ENCODE measurements around the gene ZRANB3. TPM values are rescaled to one million over a fixed set of nuclear protein-coding genes. Genes with fewer than 3 reads are reported as not detected.
"Not testable (repeated sequence)": the region's sequence is repeated elsewhere in the genome, so short reads cannot be mapped to it uniquely, and the experiment has no call there.

ZRANB3 gene
- total and polyA plus RNA-seq, 2 experiments from 2014 or later: 3.6 to 10.4 TPM

DNA sequence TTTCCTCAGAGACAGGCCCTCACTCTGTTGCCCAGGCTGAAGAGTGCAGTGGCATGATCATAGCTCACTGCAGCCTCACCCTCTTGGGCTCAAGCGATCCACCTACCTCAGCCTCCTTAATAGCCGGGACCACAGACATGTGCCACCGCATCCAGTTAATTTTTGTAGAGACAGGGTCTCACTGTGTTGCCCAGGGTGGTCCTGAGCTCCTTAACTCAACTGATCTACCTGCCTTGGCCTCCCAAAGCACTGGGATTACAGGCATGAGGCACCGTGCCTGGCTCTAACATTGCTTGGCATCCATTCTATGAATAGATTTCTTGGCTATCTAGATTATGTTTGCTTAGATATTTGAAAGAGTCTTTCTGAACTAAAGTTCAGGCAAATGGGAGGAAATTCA, 21.9 kb upstream of the ZRANB3 start:
- peaks cover 81% of the 10 kb centered on the region for H3K79me2 ChIP-seq
- H3K4me2 ChIP-seq: no peak overlapping the region
- no peak overlapping the region for H3K4me3 ChIP-seq
- H3K36me3 ChIP-seq (replicated peaks; ENCODE audit: insufficient read depth, low read depth): peaks cover 4% of the 10 kb centered on the region
- H3K9me2 ChIP-seq (replicated peaks; ENCODE audit: insufficient read depth): no peaks in the 10 kb centered on the region
- no peak for DNase-seq (ENCODE audit: low spot score)
- H3K4me1 ChIP-seq (ENCODE audit: insufficient read depth): no peaks in the 10 kb centered on the region
- WGBS (ENCODE audit: low lambda C conversion rate, missing lambda C conversion rate): 94% methylated on average over 4 of the region's 4 CpGs
- H2AFZ ChIP-seq: no peak overlapping the region
- H3K27ac ChIP-seq: no peak overlapping the region
- H3K27me3 ChIP-seq: no peaks in the 10 kb centered on the region
- no peaks in the 10 kb centered on the region for H4K20me1 ChIP-seq (ENCODE audit: insufficient read depth, poor library complexity, severe bottlenecking)
- TF ChIP-seq, protein P1, sequence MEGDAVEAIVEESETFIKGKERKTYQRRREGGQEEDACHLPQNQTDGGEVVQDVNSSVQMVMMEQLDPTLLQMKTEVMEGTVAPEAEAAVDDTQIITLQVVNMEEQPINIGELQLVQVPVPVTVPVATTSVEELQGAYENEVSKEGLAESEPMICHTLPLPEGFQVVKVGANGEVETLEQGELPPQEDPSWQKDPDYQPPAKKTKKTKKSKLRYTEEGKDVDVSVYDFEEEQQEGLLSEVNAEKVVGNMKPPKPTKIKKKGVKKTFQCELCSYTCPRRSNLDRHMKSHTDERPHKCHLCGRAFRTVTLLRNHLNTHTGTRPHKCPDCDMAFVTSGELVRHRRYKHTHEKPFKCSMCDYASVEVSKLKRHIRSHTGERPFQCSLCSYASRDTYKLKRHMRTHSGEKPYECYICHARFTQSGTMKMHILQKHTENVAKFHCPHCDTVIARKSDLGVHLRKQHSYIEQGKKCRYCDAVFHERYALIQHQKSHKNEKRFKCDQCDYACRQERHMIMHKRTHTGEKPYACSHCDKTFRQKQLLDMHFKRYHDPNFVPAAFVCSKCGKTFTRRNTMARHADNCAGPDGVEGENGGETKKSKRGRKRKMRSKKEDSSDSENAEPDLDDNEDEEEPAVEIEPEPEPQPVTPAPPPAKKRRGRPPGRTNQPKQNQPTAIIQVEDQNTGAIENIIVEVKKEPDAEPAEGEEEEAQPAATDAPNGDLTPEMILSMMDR (IDR thresholded peaks at IDR 0.05; ENCODE audit: poor library complexity): no peak
- TF ChIP-seq EZH2phosphoT487 (IDR thresholded peaks at IDR 0.05; ENCODE audit: low read depth, severe bottlenecking, unreplicated experiment) (no peak), EZH2 (IDR thresholded peaks at IDR 0.05; ENCODE audit: borderline replicate concordance) (no peak)
- no peaks in the 10 kb centered on the region for H3K9me3 ChIP-seq (ENCODE audit: low read depth)

DNA sequence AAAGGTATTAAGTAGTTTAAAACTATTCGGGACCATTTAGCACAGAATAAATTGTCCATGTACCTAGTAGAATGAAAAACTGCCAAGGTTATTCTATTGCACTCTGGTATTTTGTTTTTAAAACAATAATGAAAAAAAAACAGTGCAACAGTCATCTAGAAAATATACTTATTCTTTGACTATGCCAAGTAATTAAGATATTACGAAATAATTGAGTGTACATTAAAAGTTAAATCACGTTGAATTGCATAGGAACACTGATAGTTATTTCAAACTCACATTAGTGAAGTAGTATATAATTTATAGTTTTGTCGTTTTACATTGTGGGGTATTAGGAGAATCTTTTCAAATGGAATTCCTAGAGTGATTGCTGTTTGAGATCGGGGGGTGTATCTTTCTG, 20.3 kb upstream of the ZRANB3 start:
- WGBS (ENCODE audit: low lambda C conversion rate, missing lambda C conversion rate): 90% methylated on average over 5 of the region's 5 CpGs
- Histone ChIP-seq H3K4me3 (no peak overlapping the region), H3K4me1 (ENCODE audit: insufficient read depth) (no peaks in the 10 kb centered on the region)

DNA sequence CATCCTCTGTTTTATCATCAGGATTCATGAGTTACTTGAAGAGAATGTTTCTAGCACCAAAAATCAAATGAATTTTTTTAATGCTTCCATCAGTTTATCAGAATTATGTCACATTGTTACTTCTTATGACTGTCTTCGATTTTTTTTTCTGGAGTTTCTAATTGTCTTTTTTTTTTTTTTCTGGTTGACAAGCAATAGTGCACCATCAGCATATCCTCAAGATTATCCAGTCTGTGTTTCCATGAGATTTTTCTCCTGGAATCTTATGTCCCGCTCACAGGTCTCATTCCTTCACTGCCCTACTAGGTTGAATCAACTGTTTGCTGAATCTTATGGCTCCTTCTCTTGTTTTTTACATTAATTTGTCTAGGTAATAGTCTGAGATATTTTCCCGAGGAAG, 16.3 kb upstream of the ZRANB3 start:
- TF ChIP-seq EZH2 (IDR thresholded peaks at IDR 0.05; ENCODE audit: borderline replicate concordance) (no peak), EZH2phosphoT487 (IDR thresholded peaks at IDR 0.05; ENCODE audit: low read depth, severe bottlenecking, unreplicated experiment) (no peak)
- TF ChIP-seq, protein P1 (IDR thresholded peaks at IDR 0.05; ENCODE audit: poor library complexity): no peak
- WGBS (ENCODE audit: low lambda C conversion rate, missing lambda C conversion rate): 100% methylated on average over 3 of the region's 3 CpGs
- H3K27me3 ChIP-seq: no peaks in the 10 kb centered on the region
- H3K79me2 ChIP-seq: peaks cover 55% of the 10 kb centered on the region
- H3K36me3 ChIP-seq (replicated peaks; ENCODE audit: insufficient read depth, low read depth): no peaks in the 10 kb centered on the region
- no peak for DNase-seq (ENCODE audit: low spot score)
- no peaks in the 10 kb centered on the region for H3K4me1 ChIP-seq (ENCODE audit: insufficient read depth)
- H3K27ac ChIP-seq: no peak overlapping the region
- no peak overlapping the region for H3K4me2 ChIP-seq
- H3K9me3 ChIP-seq (ENCODE audit: low read depth): no peaks in the 10 kb centered on the region
- no peak overlapping the region for H3K4me3 ChIP-seq
- H3K9me2 ChIP-seq (replicated peaks; ENCODE audit: insufficient read depth): no peaks in the 10 kb centered on the region
- H4K20me1 ChIP-seq (ENCODE audit: insufficient read depth, poor library complexity, severe bottlenecking): no peaks in the 10 kb centered on the region
- H2AFZ ChIP-seq: no peak overlapping the region

More for the DNA sequence above, 20.3 kb upstream of the ZRANB3 start:
- H4K20me1 ChIP-seq (ENCODE audit: insufficient read depth, poor library complexity, severe bottlenecking): no peaks in the 10 kb centered on the region
- TF ChIP-seq EZH2phosphoT487 (IDR thresholded peaks at IDR 0.05; ENCODE audit: low read depth, severe bottlenecking, unreplicated experiment) (no peak), EZH2 (IDR thresholded peaks at IDR 0.05; ENCODE audit: borderline replicate concordance) (no peak)
- TF ChIP-seq, protein P1 (IDR thresholded peaks at IDR 0.05; ENCODE audit: poor library complexity): no peak
- peaks cover 74% of the 10 kb centered on the region for H3K79me2 ChIP-seq
- no peak for DNase-seq (ENCODE audit: low spot score)
- no peaks in the 10 kb centered on the region for H3K9me3 ChIP-seq (ENCODE audit: low read depth)
- H3K36me3 ChIP-seq (replicated peaks; ENCODE audit: insufficient read depth, low read depth): no peaks in the 10 kb centered on the region
- no peak overlapping the region for H3K27ac ChIP-seq
- H3K9me2 ChIP-seq (replicated peaks; ENCODE audit: insufficient read depth): no peaks in the 10 kb centered on the region
- no peaks in the 10 kb centered on the region for H3K27me3 ChIP-seq
- no peak overlapping the region for H3K4me2 ChIP-seq
- H2AFZ ChIP-seq: no peak overlapping the region

DNA sequence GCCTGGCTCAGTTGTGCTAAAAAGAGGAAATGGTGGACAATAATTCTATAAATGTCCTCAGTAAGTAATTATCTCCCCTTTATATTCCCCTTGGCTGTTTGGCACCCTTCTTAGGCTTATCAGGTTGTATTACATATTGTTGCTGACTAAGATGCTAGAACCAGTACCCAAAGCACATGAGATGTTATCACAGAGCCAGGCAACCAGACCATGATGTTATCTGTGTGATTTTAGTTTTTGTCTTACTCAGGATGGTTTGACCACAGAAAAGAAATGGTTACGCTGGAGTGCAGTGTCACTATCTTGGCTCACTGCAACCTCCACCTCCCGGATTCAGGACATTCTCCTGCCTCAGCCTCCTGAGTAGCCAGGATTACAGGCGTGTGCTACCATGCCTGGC, 15.4 kb upstream of the ZRANB3 start:
- no peaks in the 10 kb centered on the region for H3K9me2 ChIP-seq (replicated peaks; ENCODE audit: insufficient read depth)
- no peak overlapping the region for H3K4me2 ChIP-seq
- H3K4me1 ChIP-seq (ENCODE audit: insufficient read depth): no peaks in the 10 kb centered on the region
- TF ChIP-seq, protein P1 (IDR thresholded peaks at IDR 0.05; ENCODE audit: poor library complexity): no peak
- no peak for TF ChIP-seq EZH2 (IDR thresholded peaks at IDR 0.05; ENCODE audit: borderline replicate concordance)
- no peak for TF ChIP-seq EZH2phosphoT487 (IDR thresholded peaks at IDR 0.05; ENCODE audit: low read depth, severe bottlenecking, unreplicated experiment)
- 95% methylated on average over 3 of the region's 3 CpGs for WGBS (ENCODE audit: low lambda C conversion rate, missing lambda C conversion rate)
- no peak overlapping the region for H3K4me3 ChIP-seq
- H2AFZ ChIP-seq: no peak overlapping the region
- no peak for DNase-seq (ENCODE audit: low spot score)
- peaks cover 54% of the 10 kb centered on the region for H3K79me2 ChIP-seq
- no peaks in the 10 kb centered on the region for H3K9me3 ChIP-seq (ENCODE audit: low read depth)
- no peaks in the 10 kb centered on the region for H4K20me1 ChIP-seq (ENCODE audit: insufficient read depth, poor library complexity, severe bottlenecking)
- no peaks in the 10 kb centered on the region for H3K36me3 ChIP-seq (replicated peaks; ENCODE audit: insufficient read depth, low read depth)
- H3K27ac ChIP-seq: no peak overlapping the region
- no peaks in the 10 kb centered on the region for H3K27me3 ChIP-seq

DNA sequence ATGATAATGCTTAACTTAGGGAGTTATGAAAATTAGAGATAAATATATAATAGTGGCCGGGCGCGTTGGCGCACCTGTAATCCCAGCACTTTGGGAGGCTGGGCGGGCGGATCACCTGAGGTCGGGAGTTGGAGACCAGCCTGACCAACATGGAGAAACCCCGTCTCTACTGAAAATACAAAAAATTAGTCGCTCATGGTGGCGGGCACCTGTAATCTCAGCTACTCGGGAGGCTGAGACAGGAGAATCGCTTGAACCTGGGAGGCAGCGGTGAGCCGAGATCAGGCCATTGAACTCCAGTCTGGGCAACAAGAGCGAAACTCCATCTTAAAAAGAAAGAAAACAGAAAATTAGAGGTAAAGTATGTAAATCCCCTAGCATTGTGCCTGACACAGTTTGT, 2.5 kb upstream of the ZRANB3 start:
- H3K9me2 ChIP-seq (replicated peaks; ENCODE audit: insufficient read depth); H4K20me1 ChIP-seq (ENCODE audit: insufficient read depth, poor library complexity, severe bottlenecking); H3K4me3 ChIP-seq; DNase-seq (ENCODE audit: low spot score); H3K36me3 ChIP-seq (replicated peaks; ENCODE audit: insufficient read depth, low read depth); H3K27ac ChIP-seq; H2AFZ ChIP-seq; H3K9me3 ChIP-seq (ENCODE audit: low read depth); H3K27me3 ChIP-seq: not testable (repeated sequence)
- 94% methylated on average over 14 of the region's 15 CpGs for WGBS (ENCODE audit: low lambda C conversion rate, missing lambda C conversion rate)
- Histone ChIP-seq H3K4me1 (ENCODE audit: insufficient read depth) (peaks cover 11% of the 10 kb centered on the region), H3K4me2 (peak overlapping the region; percentile 93), H3K79me2 (peaks cover 72% of the 10 kb centered on the region)

All from hepatocyte (in vitro differentiated cells).